H1 (cell line): ENCODE measurements around the gene SCN2B.

Experiments
- ATF3 ChIP-seq: IDR thresholded peaks from 2 replicates; pipeline ENCODE4 v1.6.1; 2011; ENCODE audit warnings: low read depth, mild to moderate bottlenecking, low read length; ENCODE audit not compliant: insufficient read depth
- BACH1 ChIP-seq: IDR thresholded peaks from 2 replicates; pipeline ENCODE4 v1.6.1; 2012; ENCODE audit warnings: low read length, improper control_type of control experiment
- CREB1 ChIP-seq: IDR thresholded peaks from 2 replicates; pipeline ENCODE4 v1.6.1; 2012; ENCODE audit warnings: inconsistent platforms
- CTCF ChIP-seq, 3 experiments: IDR thresholded peaks; 1 replicate in 2 of 3; 2 replicates in 1 of 3; pipeline versions ENCODE4 v1.5.1 to v1.6.1; 2011; ENCODE audit warnings: low read length in 3 of 3, mild to moderate bottlenecking in 3 of 3, inconsistent platforms in 2 of 3, low read depth in 1 of 3, moderate library complexity in 1 of 3; ENCODE audit not compliant: insufficient read depth in 1 of 3; ENCODE audit errors: control extremely low read depth in 1 of 3
- EP300 ChIP-seq, 2 experiments: IDR thresholded peaks; 1 replicate in 1 of 2; 2 replicates in 1 of 2; pipeline ENCODE4 v1.6.1; 2011 to 2012; ENCODE audit warnings: low read depth in 2 of 2, low read length in 2 of 2, mild to moderate bottlenecking in 2 of 2, borderline replicate concordance in 1 of 2, inconsistent platforms in 1 of 2, moderate library complexity in 1 of 2
- FOSL1 ChIP-seq: IDR thresholded peaks from 2 replicates; pipeline ENCODE4 v1.6.1; 2011; ENCODE audit warnings: mild to moderate bottlenecking, low read depth, low read length, moderate library complexity; ENCODE audit not compliant: insufficient read depth
- KDM1A ChIP-seq: fragments of 200-600, 300-600 bp; sonication (generic); IDR thresholded peaks from 2 replicates; pipeline ENCODE4 v1.7.1; 2016; ENCODE audit warnings: mild to moderate bottlenecking, low read length, borderline replicate concordance
- MAX ChIP-seq: IDR thresholded peaks from 2 replicates; pipeline ENCODE4 v1.6.1; 2012; ENCODE audit warnings: inconsistent platforms
- POLR2A ChIP-seq, 2 experiments: IDR thresholded peaks; 1 replicate in 1 of 2; 2 replicates in 1 of 2; pipeline ENCODE4 v1.6.1; 2011; ENCODE audit warnings: low read depth in 2 of 2, low read length in 2 of 2, mild to moderate bottlenecking in 2 of 2; ENCODE audit errors: control extremely low read depth in 1 of 2
- POLR2AphosphoS5 ChIP-seq: IDR thresholded peaks from 2 replicates; pipeline ENCODE4 v1.6.1; 2011; ENCODE audit warnings: low read depth, low read length
- POU5F1 ChIP-seq: IDR thresholded peaks from 2 replicates; pipeline ENCODE4 v1.6.1; 2011; ENCODE audit warnings: low read depth, mild to moderate bottlenecking, low read length, moderate library complexity
- RFX5 ChIP-seq: IDR thresholded peaks from 2 replicates; pipeline ENCODE4 v1.6.1; 2011; ENCODE audit warnings: low read depth, low read length, improper control_type of control experiment, borderline replicate concordance
- SP4 ChIP-seq: IDR thresholded peaks from 2 replicates; pipeline ENCODE4 v1.6.1; 2012; ENCODE audit warnings: low read length, inconsistent platforms
- TAF1 ChIP-seq: IDR thresholded peaks from 2 replicates; pipeline ENCODE4 v1.6.1; 2011; ENCODE audit warnings: mild to moderate bottlenecking, low read depth, low read length

- no peak; a peak in 1 of 4 replicates for TF ChIP-seq CTCF (IDR thresholded peaks at IDR 0.05; ENCODE audit: control extremely low read depth in 1 of 3, insufficient read depth in 1 of 3, low read depth in 1 of 3, low read length in 3 of 3)
- no peak for TF ChIP-seq POLR2A (IDR thresholded peaks at IDR 0.05; ENCODE audit: control extremely low read depth in 1 of 2, low read depth in 2 of 2, low read length in 2 of 2)
- TF ChIP-seq KDM1A = no peak
- no peak for TF ChIP-seq EP300 (IDR thresholded peaks at IDR 0.05; ENCODE audit: borderline replicate concordance in 1 of 2, low read depth in 2 of 2, low read length in 2 of 2)
- TF ChIP-seq POLR2AphosphoS5 = no peak
- TF ChIP-seq TAF1 = no peak
- no peak for TF ChIP-seq RFX5
- TF ChIP-seq FOSL1 = no peak
- no peak for TF ChIP-seq POU5F1
- peak; percentile 64 for TF ChIP-seq MAX
- TF ChIP-seq SP4 = no peak
- TF ChIP-seq ATF3 = no peak
- no peak for TF ChIP-seq CREB1
- no peak for TF ChIP-seq BACH1
These were observed 24.4 kb downstream of the SCN2B start for GRCh38 chr11:118152020-118152551.
